NT2/D1 (cell line): ENCODE results near the gene PARL.
"Not testable (repeated sequence)": the region's sequence is repeated elsewhere in the genome, so short reads cannot be mapped to it uniquely, and the experiment has no call there.

Experiments
- DNase-seq: peaks from one replicate; pipeline ENCODE4 v3.0.0-alpha.2; 2011; ENCODE audit warnings: low read depth, low spot score
- H3K27me3 ChIP-seq: 2 replicates; pipeline ENCODE4 v1.6.0; 2011; ENCODE audit warnings: mild to moderate bottlenecking; ENCODE audit not compliant: insufficient read length, insufficient read depth
- H3K36me3 ChIP-seq: 2 replicates; pipeline ENCODE4 v1.6.1; 2011; ENCODE audit warnings: mild to moderate bottlenecking, low read length, mixed read lengths; ENCODE audit not compliant: insufficient read depth, insufficient read length
- H3K4me1 ChIP-seq: 2 replicates; pipeline ENCODE4 v1.5.1; 2011; ENCODE audit not compliant: insufficient read depth, insufficient read length
- H3K4me3 ChIP-seq: 2 replicates; pipeline ENCODE4 v1.5.1; 2011; ENCODE audit warnings: low read depth; ENCODE audit not compliant: insufficient read length
- H3K9ac ChIP-seq: 2 replicates; pipeline ENCODE4 v1.6.0; 2011; ENCODE audit warnings: low read depth; ENCODE audit not compliant: insufficient read length
- H3K9me3 ChIP-seq: 2 replicates; pipeline ENCODE4 v1.5.1; 2011; ENCODE audit warnings: mild to moderate bottlenecking, low read length; ENCODE audit not compliant: insufficient read depth
- SUZ12 ChIP-seq: IDR thresholded peaks from 2 replicates; pipeline ENCODE4 v1.6.1; 2011; ENCODE audit not compliant: insufficient read length, insufficient read depth; ENCODE audit errors: extremely low read depth
- YY1 ChIP-seq: IDR thresholded peaks from 2 replicates; pipeline ENCODE4 v1.6.1; 2011; ENCODE audit not compliant: insufficient read length, insufficient read depth
- ZNF274 ChIP-seq: IDR thresholded peaks from 2 replicates; pipeline ENCODE4 v1.6.1; 2011; ENCODE audit warnings: mild to moderate bottlenecking, low read depth, low read length

PARL gene

DNA sequence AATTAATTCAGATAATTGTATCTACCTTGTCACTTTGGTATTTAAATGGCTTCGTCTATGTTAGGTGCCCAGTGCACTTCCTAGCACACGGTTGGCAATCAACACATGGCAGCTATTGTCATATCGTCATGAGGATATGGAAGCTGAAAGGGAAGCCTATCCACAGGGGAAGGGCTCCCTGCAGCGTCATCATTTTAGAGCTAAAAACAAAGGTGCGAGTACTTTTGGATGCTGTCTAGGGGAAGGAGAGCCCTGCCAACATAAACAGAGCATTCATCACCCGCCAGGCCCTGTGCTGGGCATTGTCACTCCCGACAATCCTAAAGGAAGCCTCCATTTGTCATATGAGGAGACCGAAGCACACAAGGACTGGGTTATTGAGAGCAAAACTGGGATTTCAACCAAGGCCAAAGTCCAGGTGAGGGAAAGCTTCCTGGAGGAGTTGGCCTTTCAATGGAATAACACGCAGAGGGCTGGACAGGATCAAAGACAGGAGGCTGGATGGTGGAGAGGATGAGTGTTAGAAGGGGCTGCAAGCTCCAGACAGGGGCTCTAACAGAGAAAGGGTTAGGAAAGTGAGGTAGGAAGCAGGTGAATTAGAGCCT, 8.0 kb upstream of the PARL start:
- Histone ChIP-seq H3K9ac (no peak overlapping the region), H3K36me3 (no peaks in the 10 kb centered on the region), H3K9me3 (no peaks in the 10 kb centered on the region), H3K4me1 (peaks cover 2% of the 10 kb centered on the region), H3K4me3 (no peak overlapping the region), H3K27me3 (peaks cover 4% of the 10 kb centered on the region)
- TF ChIP-seq ZNF274 (no peak), YY1 (no peak), SUZ12 (no peak)
- DNase-seq, result no peak

DNA sequence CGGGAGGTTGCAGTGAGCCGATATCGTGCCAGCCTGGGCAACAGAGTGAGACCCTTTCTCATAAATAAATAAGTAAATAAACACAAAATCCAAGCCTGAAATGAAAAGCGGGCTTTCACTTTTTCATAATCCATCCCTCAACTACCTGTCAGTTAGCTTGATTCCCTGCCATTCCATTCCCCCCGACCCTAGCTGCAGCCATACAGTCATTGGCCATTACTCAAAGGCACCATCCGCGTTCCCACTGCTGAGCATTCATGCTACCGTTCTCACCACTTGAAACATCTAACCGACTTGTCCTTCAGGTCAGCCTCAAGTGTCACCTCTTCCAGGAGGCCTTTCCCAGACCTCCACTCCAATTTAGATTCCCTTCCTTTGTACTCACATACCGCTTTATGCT, 1.1 kb upstream of the PARL start:
- TF ChIP-seq ZNF274, result no peak
- no peaks in the 10 kb centered on the region for H3K4me1 ChIP-seq
- H3K9me3 ChIP-seq, result no peaks in the 10 kb centered on the region
- H3K27me3 ChIP-seq, result peaks cover 5% of the 10 kb centered on the region
- H3K9ac ChIP-seq, result no peak overlapping the region
- no peak for DNase-seq
- peaks cover 4% of the 10 kb centered on the region for H3K36me3 ChIP-seq
- H3K4me3 ChIP-seq, result no peak overlapping the region

DNA sequence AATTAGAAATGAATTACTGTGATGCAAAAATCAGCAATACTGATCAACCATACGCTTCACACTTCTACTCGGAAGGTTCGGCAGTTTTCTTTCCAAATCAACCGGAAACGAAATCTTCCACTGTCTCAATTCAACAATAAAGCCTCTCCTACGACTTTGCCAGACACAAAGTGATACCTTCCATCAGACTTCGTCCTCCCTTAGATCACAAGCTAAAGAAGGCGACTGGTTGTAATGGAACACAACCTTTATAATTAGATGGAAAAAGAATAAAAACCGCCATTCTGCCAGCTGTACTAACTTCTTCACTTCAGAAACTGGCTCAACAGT, 618 bp downstream of the PARL start:
- no peaks in the 10 kb centered on the region for H3K4me1 ChIP-seq
- peaks cover 5% of the 10 kb centered on the region for H3K27me3 ChIP-seq
- TF ChIP-seq YY1, result no peak
- no peak for TF ChIP-seq ZNF274
- TF ChIP-seq SUZ12, result no peak
- peak overlapping the region; percentile 99 for H3K9ac ChIP-seq
- DNase-seq, result no peak
- no peaks in the 10 kb centered on the region for H3K9me3 ChIP-seq
- H3K4me3 ChIP-seq, result peak overlapping the region; percentile 95
- H3K36me3 ChIP-seq, result peaks cover 14% of the 10 kb centered on the region

DNA sequence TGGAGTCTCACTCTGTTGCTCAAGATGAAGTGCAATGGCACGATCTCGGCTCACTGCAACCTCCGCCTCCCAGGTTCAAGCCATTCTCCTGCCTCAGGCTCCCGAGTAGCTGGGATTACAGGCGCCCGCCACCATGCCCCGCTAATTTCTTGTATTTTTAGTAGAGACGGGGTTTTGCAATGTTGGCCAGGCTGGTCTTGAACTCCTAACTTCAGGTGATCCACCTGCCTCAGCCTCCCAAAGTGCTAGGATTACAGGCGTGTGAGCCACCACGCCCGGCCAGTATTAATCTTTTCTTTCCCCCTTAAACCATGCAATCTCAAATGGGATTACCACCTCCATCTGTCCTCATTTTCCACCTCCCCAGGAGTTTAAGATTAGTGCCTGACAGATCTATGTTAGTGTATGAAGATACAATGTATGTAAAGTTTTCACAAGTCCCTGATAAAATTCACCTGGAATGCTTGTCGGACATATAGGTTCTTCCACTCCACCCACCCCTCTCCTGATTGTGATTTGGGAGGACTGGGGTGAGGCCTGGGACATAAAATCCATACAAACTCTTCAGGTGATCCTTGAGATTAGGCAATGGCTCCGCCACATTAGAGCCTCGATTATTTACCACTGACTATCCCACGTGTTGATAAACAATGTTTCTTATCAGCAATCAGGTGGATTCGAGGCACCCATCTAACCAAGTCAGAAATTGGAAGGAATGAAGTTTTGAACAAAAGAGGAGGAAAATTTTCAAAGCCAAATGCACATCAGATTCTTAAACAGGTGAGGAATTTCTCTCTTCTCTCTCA, 1.2 kb downstream of the PARL start:
- peaks cover 5% of the 10 kb centered on the region for H3K27me3 ChIP-seq
- TF ChIP-seq YY1 (no peak), SUZ12 (no peak), ZNF274 (no peak)
- peaks cover 19% of the 10 kb centered on the region for H3K36me3 ChIP-seq

DNA sequence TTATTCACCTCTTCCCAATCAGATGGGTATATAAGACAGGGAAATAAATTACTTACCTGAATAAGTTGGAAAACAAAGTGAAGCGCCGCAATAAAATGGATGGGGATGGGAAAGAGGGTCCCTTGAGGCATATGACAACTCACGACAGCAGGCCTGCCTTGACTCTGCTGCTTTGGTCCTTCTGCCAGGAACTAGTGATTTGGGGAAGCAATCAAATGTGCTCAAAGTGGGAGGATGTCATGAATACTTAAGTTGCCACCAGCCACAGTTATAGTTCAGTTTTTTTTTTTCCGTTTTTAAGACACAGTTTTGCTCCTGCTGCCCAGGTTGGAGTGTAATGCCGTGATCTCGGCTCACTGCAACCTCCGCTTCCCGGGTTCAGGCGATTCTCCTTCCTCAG, 4.6 kb downstream of the PARL start:
- Histone ChIP-seq H3K9ac (no peak overlapping the region), H3K27me3 (no peaks in the 10 kb centered on the region), H3K9me3 (no peaks in the 10 kb centered on the region), H3K4me3 (no peak overlapping the region), H3K36me3 (peaks cover 36% of the 10 kb centered on the region), H3K4me1 (no peaks in the 10 kb centered on the region)
- DNase-seq, result no peak
- TF ChIP-seq ZNF274, result no peak
- no peak for TF ChIP-seq SUZ12
- no peak for TF ChIP-seq YY1

More for the DNA sequence above, 1.2 kb downstream of the PARL start:
- Histone ChIP-seq H3K4me1 (no peaks in the 10 kb centered on the region), H3K9ac (peak overlapping the region; percentile 99), H3K9me3 (no peaks in the 10 kb centered on the region), H3K4me3 (peak overlapping the region; percentile 95)
- no peak for DNase-seq

DNA sequence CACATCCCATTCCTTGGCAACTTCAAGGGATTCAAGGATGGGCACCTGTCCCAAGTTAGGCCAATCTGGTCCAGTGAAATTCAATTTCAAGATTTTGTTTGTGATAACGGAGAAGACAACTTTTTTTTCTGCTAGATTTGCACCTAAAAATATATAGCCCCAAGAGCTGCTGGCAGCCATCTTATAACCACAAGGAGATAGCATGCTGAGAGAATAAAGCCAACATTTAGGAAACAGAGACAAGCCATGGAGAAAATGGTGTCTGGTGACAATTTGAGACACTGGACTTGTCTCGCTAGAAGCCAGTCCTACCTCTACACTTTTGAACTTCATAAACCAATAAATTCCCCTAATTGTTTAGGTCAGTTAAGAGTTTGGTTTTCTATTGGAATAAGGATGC, 5.4 kb downstream of the PARL start:
- no peaks in the 10 kb centered on the region for H3K4me1 ChIP-seq
- H3K27me3 ChIP-seq, result no peaks in the 10 kb centered on the region
- H3K9ac ChIP-seq, result no peak overlapping the region
- no peak for DNase-seq
- H3K36me3 ChIP-seq, result peaks cover 36% of the 10 kb centered on the region
- no peak for TF ChIP-seq YY1
- no peak for TF ChIP-seq SUZ12
- no peak for TF ChIP-seq ZNF274
- no peaks in the 10 kb centered on the region for H3K9me3 ChIP-seq
- no peak overlapping the region for H3K4me3 ChIP-seq

DNA sequence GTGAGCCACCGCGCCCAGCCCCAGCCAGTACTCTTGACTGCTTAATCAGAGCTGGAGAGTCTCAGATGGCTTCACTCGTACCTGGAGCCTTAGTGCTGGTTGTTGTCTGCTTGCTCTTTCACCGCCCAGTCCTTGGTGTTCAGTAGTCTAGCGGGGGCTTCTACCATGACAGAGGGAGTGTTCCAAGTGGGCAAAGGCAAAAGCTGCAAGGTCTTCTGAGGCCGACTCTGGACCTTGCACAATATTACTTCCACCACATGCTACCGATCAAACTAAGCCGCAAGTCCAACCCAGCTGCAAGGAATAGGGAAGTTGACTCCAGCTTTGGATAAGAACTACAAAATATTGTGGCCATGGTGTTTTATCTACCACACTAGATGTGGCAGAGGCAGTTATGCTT, 6.6 kb downstream of the PARL start:
- Histone ChIP-seq H3K9me3 (no peaks in the 10 kb centered on the region), H3K4me3 (no peak overlapping the region), H3K27me3 (no peaks in the 10 kb centered on the region), H3K4me1 (no peaks in the 10 kb centered on the region), H3K36me3 (peaks cover 41% of the 10 kb centered on the region), H3K9ac (no peak overlapping the region)
- no peak for TF ChIP-seq SUZ12
- no peak for TF ChIP-seq YY1
- TF ChIP-seq ZNF274, result no peak
- no peak for DNase-seq

DNA sequence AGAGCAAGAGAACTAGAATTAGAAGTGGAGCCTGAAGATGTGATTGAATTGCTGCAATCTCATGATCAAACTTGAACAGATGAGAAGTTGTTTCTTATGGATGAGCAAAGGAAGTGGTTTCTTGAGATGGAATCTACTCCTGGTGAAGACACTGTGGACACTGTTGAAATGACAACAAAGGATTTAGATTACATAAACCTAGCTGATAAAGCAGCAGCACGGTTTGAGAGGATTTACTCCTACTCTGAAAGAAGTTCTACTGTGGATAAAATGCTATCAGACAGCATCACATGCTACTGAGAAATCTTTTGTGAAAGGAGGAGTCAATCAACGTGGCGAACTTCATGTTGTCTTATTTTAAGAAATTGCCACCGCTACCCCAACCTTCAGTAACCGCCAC, 7.5 kb downstream of the PARL start:
- not testable (repeated sequence) for DNase-seq, H3K9ac ChIP-seq, H3K4me1 ChIP-seq, H3K4me3 ChIP-seq, H3K27me3 ChIP-seq, H3K9me3 ChIP-seq
- H3K36me3 ChIP-seq, result peaks cover 41% of the 10 kb centered on the region
